Ovary (tissue), 3 donors: Measurements from ENCODE around the gene SLCO2A1.

ENCODE experiments used
- CTCF ChIP-seq, 3 donors: fragments of 450-650 bp in 2 of 3; fragments of 200-600 bp in 1 of 3; IDR thresholded peaks; one replicate each; pipeline versions ENCODE4 v1.5.1 to v1.8.0; 2016 to 2022; ENCODE audit warnings: antibody characterized with exemption in 3 of 3, mild to moderate bottlenecking in 1 of 3
- EP300 ChIP-seq: sonication (generic); formaldehyde crosslinking; IDR thresholded peaks from one replicate; pipeline ENCODE4 v1.6.1; 2017; ENCODE audit warnings: antibody characterized with exemption
- POLR2A ChIP-seq: fragments of 450-650 bp; IDR thresholded peaks from one replicate; pipeline ENCODE4 v1.6.1; 2017; ENCODE audit warnings: antibody characterized with exemption, mild to moderate bottlenecking, moderate library complexity
- donor health status: DM: no; HTN: no; CAD: no.

GRCh38 chr3:134073583-134073945 is 43.8 kb upstream of the SLCO2A1 start:
- TF ChIP-seq EP300 (no peak), POLR2A (no peak), CTCF (IDR thresholded peaks at IDR 0.05) (no peak)
